GM18858 (cell line): ENCODE results near the gene CLN3.
"Not testable (repeated sequence)": the region's sequence is repeated elsewhere in the genome, so short reads cannot be mapped to it uniquely, and the experiment has no call there.

ENCODE experiments used
- ATAC-seq: cut with Tn5 transposase; IDR thresholded peaks from one replicate; pipeline ENCODE4 v1.9.1; 2021; ENCODE audit not compliant: unreplicated experiment

Gene CLN3

DNA sequence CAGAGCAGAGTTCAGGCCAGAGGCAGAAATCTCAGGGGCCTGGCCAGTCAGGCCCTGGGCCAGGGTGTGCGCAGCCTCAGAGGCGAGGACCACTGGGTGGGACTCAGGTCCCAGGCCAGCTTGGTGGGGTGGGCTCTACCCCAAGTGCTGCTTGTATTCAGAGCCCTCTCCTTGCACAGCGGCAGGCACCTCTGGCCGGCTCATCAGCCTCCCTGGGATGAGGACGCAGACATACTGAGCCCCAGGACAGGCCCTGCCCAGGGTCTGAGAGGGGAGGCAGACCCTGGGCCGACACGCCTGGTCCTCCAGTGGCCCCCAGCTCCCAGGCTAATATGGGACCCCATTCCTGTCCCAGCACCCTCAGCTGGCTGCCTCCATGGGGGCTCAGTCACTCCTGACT, 22.4 kb upstream of the CLN3 start:
- ATAC-seq: no peak

DNA sequence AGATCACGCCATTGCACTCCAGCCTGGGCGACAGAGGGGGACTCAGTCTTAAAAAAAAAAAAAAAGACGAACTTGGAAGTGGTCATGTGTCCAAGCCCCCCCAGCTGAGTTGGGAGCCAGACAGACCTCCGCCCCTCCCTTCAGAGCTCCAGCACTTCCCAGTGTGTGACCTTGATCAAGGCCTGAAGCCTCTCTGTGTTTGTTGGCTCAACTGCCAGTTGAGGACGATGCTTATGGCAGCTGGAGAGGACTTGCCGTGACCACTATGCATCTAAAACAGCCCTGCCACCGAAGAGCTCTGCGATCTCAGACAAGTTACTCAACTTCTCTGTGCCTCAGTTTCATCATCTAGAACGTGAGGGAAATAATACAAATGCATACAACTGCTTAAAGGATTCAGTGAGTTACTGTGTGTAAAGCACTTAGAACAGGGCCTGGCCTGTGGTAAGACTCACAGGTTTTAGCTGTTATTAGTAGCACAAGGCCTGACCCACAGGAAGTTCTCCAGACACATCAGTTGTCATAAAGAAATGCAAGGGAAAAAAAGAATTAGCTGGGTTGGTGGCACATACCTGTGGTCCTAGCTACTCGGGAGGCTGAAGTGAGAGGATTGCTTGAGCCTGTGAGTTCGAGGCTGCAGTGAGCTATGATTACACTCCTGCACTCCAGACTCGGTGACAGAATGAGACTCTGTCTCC, 21.8 kb upstream of the CLN3 start:
- ATAC-seq: no peak

DNA sequence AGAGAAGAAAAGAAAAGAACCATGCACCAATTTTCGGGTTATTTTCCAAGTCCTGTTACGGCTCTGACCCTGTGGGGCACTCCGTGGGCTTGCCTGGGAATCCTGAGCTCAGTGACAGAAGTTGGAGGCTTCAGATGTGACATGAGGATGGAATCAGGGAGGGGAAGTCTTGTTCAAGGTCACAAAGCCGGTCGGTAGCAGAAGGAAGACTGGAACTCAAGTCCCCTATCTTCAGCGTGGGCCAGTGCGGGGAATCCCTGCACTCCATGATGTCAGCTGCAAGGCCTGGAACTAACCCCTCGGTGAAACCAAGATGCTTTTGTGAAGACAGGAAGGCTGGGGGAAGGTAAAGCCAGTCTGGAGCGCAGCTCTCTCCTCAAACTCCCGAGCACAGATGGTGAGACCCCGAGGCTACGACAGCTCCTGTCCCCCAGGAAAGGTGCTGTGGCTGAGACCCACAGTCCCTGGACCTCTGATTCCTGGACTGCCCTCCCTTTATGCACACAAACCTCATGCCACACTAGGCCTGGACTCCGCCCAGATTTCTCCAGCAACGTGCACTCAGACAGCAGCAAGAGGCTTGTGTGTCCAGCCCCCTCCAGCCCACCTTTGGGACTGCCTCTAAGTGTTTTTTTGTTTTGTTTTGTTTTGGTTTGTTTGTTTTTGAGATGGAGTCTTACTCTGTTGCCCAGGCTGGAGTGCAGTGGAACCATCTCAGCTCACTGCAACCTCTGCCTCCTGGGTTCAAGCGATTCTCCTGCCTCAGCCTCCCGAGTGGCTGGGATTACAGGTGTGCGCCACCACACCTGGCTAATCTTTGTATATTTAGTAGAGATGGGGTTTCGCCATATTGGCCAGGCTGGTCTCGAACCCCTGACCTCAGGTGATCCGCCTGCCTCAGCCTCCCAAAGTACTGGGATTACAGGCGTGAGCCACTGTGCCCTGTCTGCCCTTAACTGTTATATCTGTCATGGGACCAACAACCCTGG, 20.2 kb upstream of the CLN3 start:
- no peak for ATAC-seq

DNA sequence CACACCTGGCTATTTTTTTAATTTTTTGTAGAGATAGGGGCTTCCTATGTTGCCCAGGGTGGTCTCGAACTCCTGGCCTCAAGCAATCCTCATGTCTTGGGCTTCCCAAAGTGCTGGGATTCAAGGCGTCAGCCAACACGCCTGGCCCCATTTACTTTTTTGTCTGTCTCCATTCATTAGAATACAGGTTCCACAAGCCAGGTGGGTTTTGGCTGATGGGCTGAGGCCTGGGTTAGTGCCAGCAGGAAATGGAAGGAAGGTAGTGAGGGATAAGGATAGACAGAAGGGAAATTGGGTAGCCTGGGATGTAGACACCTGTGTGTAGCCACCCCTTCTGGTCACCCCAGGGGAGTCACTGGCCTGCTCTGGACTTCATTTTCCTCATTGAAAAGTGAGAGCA, 19.2 kb upstream of the CLN3 start:
- ATAC-seq: no peak

DNA sequence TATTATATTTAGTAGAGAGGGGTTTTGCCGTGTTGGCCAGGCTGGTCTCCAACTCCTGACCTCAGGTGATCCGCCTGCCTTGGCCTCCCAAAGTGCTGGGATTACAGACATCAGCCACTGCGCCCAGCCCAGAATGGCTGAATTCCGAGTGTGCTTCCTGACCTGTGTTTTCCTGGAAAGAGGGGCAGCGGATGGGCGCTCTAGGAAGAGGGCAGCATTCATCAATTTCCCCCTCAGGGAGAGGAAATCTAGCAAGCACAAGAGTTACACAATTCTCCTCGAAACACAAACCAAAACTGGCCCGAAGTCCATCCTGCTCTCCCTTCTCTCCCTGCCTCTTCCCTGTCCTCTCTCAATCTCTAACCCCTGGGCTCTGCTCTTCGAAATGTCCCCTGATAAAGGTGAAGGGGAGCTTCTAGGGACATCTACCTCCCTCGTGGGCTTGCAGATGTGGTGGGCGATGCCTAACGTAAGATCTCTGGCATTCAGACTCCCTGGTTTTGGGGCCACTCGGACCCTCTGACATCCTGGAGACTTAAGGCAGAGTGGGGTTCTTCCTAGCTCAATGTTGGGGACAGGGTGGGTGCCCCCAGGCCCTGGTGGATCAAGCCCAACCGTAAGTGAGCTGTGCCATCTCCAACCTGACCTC, 13.7 kb upstream of the CLN3 start:
- no peak for ATAC-seq

DNA sequence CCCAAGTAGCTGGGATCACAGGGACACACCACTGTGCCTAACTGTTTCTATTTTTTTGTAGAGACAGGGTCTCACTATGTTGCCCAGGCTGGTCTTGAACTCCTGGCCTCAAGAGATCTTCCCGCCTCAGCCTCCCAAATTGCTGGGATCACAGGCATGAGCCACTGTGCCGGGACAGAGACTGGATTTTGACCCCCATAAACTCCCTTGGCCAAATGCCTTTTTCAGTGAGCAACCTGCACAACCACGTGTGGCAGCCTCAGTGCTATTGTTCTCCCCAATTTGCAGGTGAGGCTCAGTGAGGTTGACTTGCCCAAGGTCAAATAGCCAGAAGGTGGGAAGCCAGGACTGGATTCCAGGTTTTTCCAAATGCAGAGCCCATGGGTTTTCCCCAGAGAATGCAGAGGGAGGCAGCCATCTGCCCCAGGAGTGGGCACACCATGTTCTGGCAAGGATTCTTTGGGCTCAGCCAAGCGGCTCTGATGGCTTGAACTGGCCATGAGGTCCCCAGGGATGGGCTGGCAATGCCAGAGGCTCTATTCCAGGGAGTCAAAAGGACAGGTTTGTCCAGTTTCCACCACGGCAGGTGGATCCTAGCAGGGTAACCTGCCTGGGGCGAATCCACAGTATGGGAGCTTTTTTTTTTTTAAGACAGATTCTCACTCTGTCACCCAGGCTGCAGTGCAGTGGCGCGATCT, 13.0 kb upstream of the CLN3 start:
- ATAC-seq: no peak

DNA sequence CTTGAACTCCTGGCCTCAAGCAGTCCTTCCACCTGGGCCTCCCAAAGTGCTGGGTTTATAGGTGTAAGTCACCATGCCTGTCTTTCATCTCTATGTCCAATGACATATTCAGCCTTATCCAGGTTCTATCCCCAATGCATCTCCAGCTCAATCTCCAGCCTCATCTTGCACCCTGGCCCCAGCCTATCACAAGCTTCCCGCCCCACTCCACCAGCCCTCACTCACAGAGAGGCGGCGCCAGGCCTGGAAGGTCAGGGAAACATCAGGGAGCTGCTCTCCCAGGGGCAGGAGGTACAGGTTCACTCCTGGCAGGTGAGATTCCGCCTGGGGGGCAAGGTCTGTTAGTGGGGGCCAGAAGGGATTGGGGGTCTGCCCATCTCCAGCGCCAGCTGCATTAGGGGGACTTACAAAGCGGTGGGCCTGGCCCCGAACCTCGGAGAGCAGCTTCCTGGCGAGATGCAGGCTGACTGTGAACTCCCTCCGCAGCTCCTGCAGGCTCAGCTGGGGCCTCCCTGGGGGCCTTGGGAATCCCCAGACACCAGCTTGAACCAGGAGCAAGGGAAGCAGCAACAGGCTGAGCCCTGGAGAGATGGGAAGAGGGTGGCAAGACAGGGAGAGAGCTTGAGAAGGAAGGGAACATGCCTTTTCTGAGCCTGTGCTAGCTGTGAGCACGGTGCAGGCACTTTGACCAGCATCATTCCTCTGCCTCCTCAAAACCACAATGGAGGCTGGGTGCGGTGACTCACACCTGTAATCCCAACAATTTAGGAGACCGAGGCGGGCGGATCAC, 11.8 kb upstream of the CLN3 start:
- no peak for ATAC-seq

GRCh38 chr16:28502290-28502689, 10.4 kb upstream of the CLN3 start:
- no peak for ATAC-seq

DNA sequence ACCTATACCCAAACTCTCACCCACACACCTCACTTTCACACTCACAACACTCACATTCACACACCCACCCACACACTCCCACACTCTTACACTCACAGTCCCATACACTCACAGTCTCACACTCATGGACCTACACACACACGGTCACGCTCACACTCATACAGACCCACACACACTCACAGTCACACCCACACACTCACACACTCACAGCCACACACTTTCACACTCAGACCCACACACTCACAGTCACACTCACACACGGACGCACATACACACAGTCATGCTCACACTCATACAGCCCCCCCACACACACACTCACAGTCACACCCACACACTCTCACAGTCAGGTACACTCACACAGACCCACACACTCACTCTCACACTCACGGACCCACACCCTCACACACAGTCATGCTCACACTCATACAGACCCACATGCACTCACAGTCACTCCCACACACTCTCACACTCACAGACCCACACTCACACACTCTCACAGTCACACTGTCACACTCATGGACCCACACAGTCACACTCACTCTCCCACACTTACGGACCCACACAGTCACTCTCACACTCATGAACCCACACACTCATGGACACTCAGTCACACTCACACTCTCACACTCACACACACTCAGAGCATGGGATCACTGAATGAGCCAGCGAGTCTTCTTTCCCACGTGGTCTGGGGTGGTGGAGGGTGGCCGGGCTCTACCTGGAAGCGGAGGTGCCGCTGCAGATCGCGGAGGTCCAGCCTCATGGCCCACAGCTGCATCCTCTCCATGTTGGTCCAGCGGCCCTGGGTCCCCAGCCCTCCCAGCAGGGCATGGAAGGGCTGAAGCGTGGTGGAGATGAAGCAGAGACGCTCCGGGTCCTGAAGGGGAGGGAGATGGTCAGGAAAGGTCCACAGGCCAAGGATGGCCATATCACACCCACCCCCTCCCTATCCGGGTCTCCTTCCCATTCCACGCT, 9.7 kb upstream of the CLN3 start:
- no peak for ATAC-seq

GRCh38 chr16:28500476-28501180, 8.8 kb upstream of the CLN3 start:
- ATAC-seq: not testable (repeated sequence)

GRCh38 chr16:28499854-28500253, 8.0 kb upstream of the CLN3 start:
- ATAC-seq: no peak

DNA sequence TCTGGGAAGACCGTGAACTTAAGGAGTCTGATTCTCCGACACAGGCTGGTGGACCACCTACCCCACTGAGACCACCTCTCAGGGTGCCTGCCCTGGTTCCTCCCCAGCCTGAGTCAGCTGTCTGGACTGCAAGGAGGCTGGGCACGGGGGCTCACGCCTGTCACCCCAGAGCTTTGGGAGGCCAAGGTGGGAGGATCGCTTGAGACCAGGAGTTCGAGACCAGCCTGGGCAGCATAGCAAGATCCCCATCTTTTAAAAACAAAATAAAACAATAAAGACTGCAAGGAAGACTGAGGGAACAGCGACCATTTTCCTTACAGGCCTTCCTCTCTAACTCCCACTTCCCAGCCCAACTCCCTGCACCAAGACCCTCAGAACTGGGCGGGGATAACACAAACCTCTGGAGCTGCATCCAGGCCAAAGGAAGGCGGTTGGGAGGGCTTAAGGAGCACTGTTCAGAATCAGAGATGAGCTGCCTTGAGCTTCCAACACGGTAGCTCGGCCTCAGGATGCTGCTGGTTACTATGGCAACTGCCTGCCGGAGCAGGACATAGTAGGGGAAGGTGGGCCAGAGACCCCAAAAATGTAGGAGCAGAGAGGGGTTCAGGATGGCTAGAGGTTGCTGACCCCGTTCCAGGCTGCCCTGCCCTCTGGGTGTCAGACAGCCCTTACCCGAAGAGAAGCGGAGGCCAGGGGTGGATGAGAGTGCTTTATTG, 7.0 kb upstream of the CLN3 start:
- no peak for ATAC-seq

- no peak for ATAC-seq
Measured at GRCh38 chr16:28497861-28498599, 6.2 kb upstream of the CLN3 start.

- no peak for ATAC-seq
Measured at GRCh38 chr16:28497386-28497785, 5.5 kb upstream of the CLN3 start.

- no peak for ATAC-seq
Measured at GRCh38 chr16:28496844-28497243, 5.0 kb upstream of the CLN3 start.

- ATAC-seq: no peak
Measured at GRCh38 chr16:28495795-28496749, 4.2 kb upstream of the CLN3 start.
